Keratinocyte (primary cell): ENCODE results near the gene FJX1. TPM values are rescaled to one million over a fixed set of nuclear protein-coding genes. Genes with fewer than 3 reads are reported as not detected.

Experiments
- DNase-seq: peaks from one replicate; pipeline ENCODE4 v3.0.0-alpha.2; 2011; ENCODE audit warnings: low read depth, missing footprints, low spot score
- FAIRE-seq: peaks from 2 replicates; lab custom pipeline; 2011; peaks lifted over from hg19 to GRCh38; lab: Jason Lieb, UNC
- H2AFZ ChIP-seq: 2 replicates; pipeline ENCODE4 v1.6.0; 2012; ENCODE audit warnings: low read length, control low read depth, inconsistent platforms; ENCODE audit not compliant: control insufficient read depth
- H3K27ac ChIP-seq: 2 replicates; pipeline ENCODE4 v1.5.1; 2011; ENCODE audit warnings: low read length; ENCODE audit not compliant: control insufficient read depth, insufficient read depth
- H3K27me3 ChIP-seq: 3 replicates; pipeline ENCODE4 v1.6.0; 2011; ENCODE audit warnings: low read length; ENCODE audit not compliant: control insufficient read depth, insufficient read depth; ENCODE audit errors: extremely low read depth
- H3K36me3 ChIP-seq, 2 experiments: 2 replicates in 1 of 2; 3 replicates in 1 of 2; pipeline ENCODE4 v1.5.1; 2011; ENCODE audit warnings: low read length in 2 of 2, mild to moderate bottlenecking in 1 of 2; ENCODE audit not compliant: control insufficient read depth in 2 of 2, insufficient read depth in 2 of 2; ENCODE audit errors: extremely low read depth in 1 of 2
- H3K4me1 ChIP-seq: 3 replicates; pipeline ENCODE4 v1.5.1; 2011; ENCODE audit warnings: low read length; ENCODE audit not compliant: control insufficient read depth, insufficient read depth; ENCODE audit errors: extremely low read depth
- H3K4me2 ChIP-seq: 3 replicates; pipeline ENCODE4 v1.6.0; 2011; ENCODE audit warnings: low read depth, low read length; ENCODE audit not compliant: control insufficient read depth, insufficient read depth; ENCODE audit errors: extremely low read depth
- H3K4me3 ChIP-seq, 3 experiments: fragments of 200-600 bp in 1 of 3; sonication (generic) in 1 of 3; 2 replicates in 2 of 3; 3 replicates in 1 of 3; pipeline ENCODE4 v1.5.1; 2011 to 2016; ENCODE audit warnings: low read length in 3 of 3, mild to moderate bottlenecking in 3 of 3, control low read depth in 2 of 3, inconsistent platforms in 1 of 3, low read depth in 1 of 3, mixed read lengths in 1 of 3, mixed run types in 1 of 3, moderate library complexity in 1 of 3; ENCODE audit not compliant: control insufficient read depth in 2 of 3, insufficient read depth in 2 of 3; ENCODE audit errors: extremely low read depth in 1 of 3
- H3K79me2 ChIP-seq: 2 replicates; pipeline ENCODE4 v1.6.0; 2012; ENCODE audit warnings: low read length; ENCODE audit not compliant: control insufficient read depth, insufficient read depth
- H3K9ac ChIP-seq: 3 replicates; pipeline ENCODE4 v1.6.0; 2011; ENCODE audit warnings: low read length; ENCODE audit not compliant: control insufficient read depth, insufficient read depth; ENCODE audit errors: extremely low read depth
- H3K9me1 ChIP-seq: 3 replicates; pipeline ENCODE4 v1.6.0; 2011; ENCODE audit warnings: low read length; ENCODE audit not compliant: control insufficient read depth, insufficient read depth; ENCODE audit errors: extremely low read depth
- H3K9me3 ChIP-seq: 2 replicates; pipeline ENCODE4 v1.5.1; 2012; ENCODE audit warnings: low read depth, low read length; ENCODE audit not compliant: control insufficient read depth
- H4K20me1 ChIP-seq: 3 replicates; pipeline ENCODE4 v1.6.0; 2011; ENCODE audit warnings: low read length; ENCODE audit not compliant: control insufficient read depth, insufficient read depth; ENCODE audit errors: extremely low read depth
- EZH2 ChIP-seq: IDR thresholded peaks from one replicate; pipeline ENCODE4 v1.6.1; 2012; ENCODE audit warnings: inconsistent platforms, mild to moderate bottlenecking, low read length, moderate library complexity
- dilution Hi-C: fragments of 300-500 bp; cut with MboI; formaldehyde crosslinking; loops from one replicate; pipeline ENCODE4 v1.7.0; 2020; ENCODE audit warnings: low sequenced_read_pairs; ENCODE audit not compliant: extremely low pct_ligation_motif_present
- polyA plus RNA-seq, 5 experiments: library from polyadenylated mRNA; depleted of rRNA in 3 of 5; stranded (reverse) in 3 of 5; stranded (forward) in 1 of 5; unstranded in 1 of 5; fragments of >200 nt; gene quantifications; 1 replicate in 1 of 5; 2 replicates in 3 of 5; 3 replicates in 1 of 5; pipeline versions ENCODE4 v1.2.1 to v1.2.3, GENCODE V29; 2011 to 2012; ENCODE audit warnings: missing spikeins in 2 of 5, low read depth in 1 of 5, low replicate concordance in 1 of 5
- TF ChIP-seq, protein P1 (sequence below), 3 experiments: IDR thresholded peaks in 1 of 3; conservative IDR thresholded peaks in 1 of 3; optimal IDR thresholded peaks in 1 of 3; 2 replicates in 2 of 3; 3 replicates in 1 of 3; pipeline versions ENCODE3 to v1.5.1; 2011; ENCODE audit warnings: low read length in 3 of 3, mild to moderate bottlenecking in 3 of 3, moderate library complexity in 2 of 3, control low read depth in 1 of 3, inconsistent platforms in 1 of 3; ENCODE audit not compliant: insufficient read depth in 2 of 3; ENCODE audit errors: extremely low read depth in 1 of 3

The FJX1 gene
- polyA plus RNA-seq, 1 donor (not counting 4 experiments of a cell fraction or from before 2014, with no cell fraction given), result 19.7 TPM

DNA sequence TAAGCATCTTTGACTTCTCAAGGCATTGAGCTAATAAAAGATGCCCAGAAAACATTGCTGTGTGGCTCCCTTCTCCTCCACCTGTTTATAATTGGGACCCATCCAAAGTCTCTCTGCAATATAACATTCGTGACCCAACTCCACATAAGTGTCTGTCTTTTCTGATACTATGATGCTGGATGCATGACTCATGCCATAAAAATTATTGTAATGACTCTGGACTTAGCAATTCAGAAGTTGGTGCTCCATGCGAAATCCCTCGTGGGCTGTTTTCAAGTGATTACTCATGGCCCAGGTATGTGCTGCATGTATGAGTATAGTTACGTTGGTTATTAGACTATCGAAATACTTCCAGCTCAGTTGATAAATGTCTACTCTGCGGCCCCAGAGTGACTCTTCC lies 11.7 kb downstream of the FJX1 start:
- Histone ChIP-seq H3K79me2 (no peaks in the 10 kb centered on the region), H3K27ac (peak overlapping the region; percentile 53), H4K20me1 (no peaks in the 10 kb centered on the region), H3K4me2 (peak overlapping the region; percentile 49), H3K9ac (no peak overlapping the region), H3K9me3 (no peaks in the 10 kb centered on the region), H3K4me1 (peaks cover 28% of the 10 kb centered on the region), H3K36me3 (no peaks in the 10 kb centered on the region), H3K27me3 (no peaks in the 10 kb centered on the region), H3K4me3 (no peak overlapping the region), H2AFZ (peak overlapping the region; percentile 2), H3K9me1 (no peaks in the 10 kb centered on the region)
- DNase-seq (peak; percentile 97), FAIRE-seq (peak; percentile 91)
- dilution Hi-C loops, result no loop called here
- no peak for TF ChIP-seq EZH2
- TF ChIP-seq, protein P1, sequence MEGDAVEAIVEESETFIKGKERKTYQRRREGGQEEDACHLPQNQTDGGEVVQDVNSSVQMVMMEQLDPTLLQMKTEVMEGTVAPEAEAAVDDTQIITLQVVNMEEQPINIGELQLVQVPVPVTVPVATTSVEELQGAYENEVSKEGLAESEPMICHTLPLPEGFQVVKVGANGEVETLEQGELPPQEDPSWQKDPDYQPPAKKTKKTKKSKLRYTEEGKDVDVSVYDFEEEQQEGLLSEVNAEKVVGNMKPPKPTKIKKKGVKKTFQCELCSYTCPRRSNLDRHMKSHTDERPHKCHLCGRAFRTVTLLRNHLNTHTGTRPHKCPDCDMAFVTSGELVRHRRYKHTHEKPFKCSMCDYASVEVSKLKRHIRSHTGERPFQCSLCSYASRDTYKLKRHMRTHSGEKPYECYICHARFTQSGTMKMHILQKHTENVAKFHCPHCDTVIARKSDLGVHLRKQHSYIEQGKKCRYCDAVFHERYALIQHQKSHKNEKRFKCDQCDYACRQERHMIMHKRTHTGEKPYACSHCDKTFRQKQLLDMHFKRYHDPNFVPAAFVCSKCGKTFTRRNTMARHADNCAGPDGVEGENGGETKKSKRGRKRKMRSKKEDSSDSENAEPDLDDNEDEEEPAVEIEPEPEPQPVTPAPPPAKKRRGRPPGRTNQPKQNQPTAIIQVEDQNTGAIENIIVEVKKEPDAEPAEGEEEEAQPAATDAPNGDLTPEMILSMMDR (optimal IDR thresholded peaks at IDR 0.05 in 1 of 3, IDR thresholded peaks at IDR 0.05 in 1 of 3, conservative IDR thresholded peaks at IDR 0.05 in 1 of 3; ENCODE audit: extremely low read depth in 1 of 3, insufficient read depth in 2 of 3, low read length in 3 of 3), result no peak

DNA sequence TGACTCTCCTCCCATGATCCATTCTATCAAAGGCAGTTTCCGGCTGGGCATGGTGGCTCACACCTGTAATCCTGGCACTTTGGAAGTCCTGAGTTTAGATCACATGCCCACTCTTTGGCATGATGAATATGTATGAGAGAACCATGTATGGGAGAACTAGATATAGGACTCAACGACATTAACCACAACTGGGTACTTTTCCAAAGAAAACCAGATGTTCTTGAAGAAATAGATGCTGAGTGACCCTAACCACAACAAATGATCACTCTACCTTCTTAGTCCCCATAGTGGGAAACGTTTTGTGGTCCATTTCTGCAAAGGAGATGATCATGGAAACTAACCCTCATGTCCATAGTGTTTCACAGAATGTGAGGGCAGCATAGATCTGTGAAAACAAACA lies 13.6 kb downstream of the FJX1 start:
- Histone ChIP-seq H3K27me3 (no peaks in the 10 kb centered on the region), H3K27ac (no peak overlapping the region)
- FAIRE-seq, result no peak

More for the DNA sequence above, 13.6 kb downstream of the FJX1 start:
- no peaks in the 10 kb centered on the region for H4K20me1 ChIP-seq
- no peak for TF ChIP-seq EZH2
- TF ChIP-seq, protein P1 (optimal IDR thresholded peaks at IDR 0.05 in 1 of 3, IDR thresholded peaks at IDR 0.05 in 1 of 3, conservative IDR thresholded peaks at IDR 0.05 in 1 of 3; ENCODE audit: extremely low read depth in 1 of 3, insufficient read depth in 2 of 3, low read length in 3 of 3), result no peak
- H3K4me1 ChIP-seq, result peaks cover 24% of the 10 kb centered on the region
- no peak overlapping the region for H3K9ac ChIP-seq
- H2AFZ ChIP-seq, result no peak overlapping the region
- H3K36me3 ChIP-seq, result no peaks in the 10 kb centered on the region
- H3K4me2 ChIP-seq, result no peak overlapping the region
- H3K4me3 ChIP-seq, result no peak overlapping the region
- dilution Hi-C loops, result no loop called here
- no peaks in the 10 kb centered on the region for H3K9me3 ChIP-seq
- no peaks in the 10 kb centered on the region for H3K9me1 ChIP-seq
- no peaks in the 10 kb centered on the region for H3K79me2 ChIP-seq
- no peak for DNase-seq
